H1 (cell line): ENCODE measurements around the gene VPS54. TPM values are rescaled to one million over a fixed set of nuclear protein-coding genes. Genes with fewer than 3 reads are reported as not detected.

ENCODE experiments used
- CTCF ChIA-PET: fragments of 300-600 bp; sonication (Branson Sonifier 250); formaldehyde crosslinking; loops from one replicate; lab custom pipeline; 2021; ENCODE audit not compliant: partially characterized antibody; lab: Charles Lee
- POLR2A ChIA-PET: fragments of 300-600 bp; sonication (Branson Sonifier 250); formaldehyde crosslinking; loops from one replicate; lab custom pipeline; 2021; ENCODE audit warnings: inconsistent platforms; ENCODE audit not compliant: partially characterized antibody; lab: Charles Lee
- DNase-seq, 2 experiments: peaks; one replicate each; pipeline versions ENCODE4 v3.0.0 to v3.0.0-alpha.2; 2010 to 2022; ENCODE audit warnings: low spot score in 2 of 2, low read depth in 1 of 2, mixed read lengths in 1 of 2
- FAIRE-seq: peaks from 2 replicates; lab custom pipeline; 2011; peaks lifted over from hg19 to GRCh38; lab: Jason Lieb, UNC
- H2AFZ ChIP-seq: 2 replicates; pipeline ENCODE4 v1.8.1; 2012; ENCODE audit warnings: low read length, inconsistent platforms
- H2AK5ac ChIP-seq: 2 replicates; pipeline ENCODE4 v1.6.1; 2013; ENCODE audit warnings: low read depth, low read length
- H2BK120ac ChIP-seq: replicated peaks from 2 replicates; pipeline ENCODE3; 2013; ENCODE audit warnings: low read depth, low read length, inconsistent platforms
- H2BK12ac ChIP-seq: 2 replicates; pipeline ENCODE4 v1.6.1; 2013; ENCODE audit warnings: low read depth, low read length
- H2BK15ac ChIP-seq: 2 replicates; pipeline ENCODE4 v1.6.1; 2013; ENCODE audit warnings: low read length
- H2BK20ac ChIP-seq: 2 replicates; pipeline ENCODE4 v1.6.1; 2013; ENCODE audit warnings: low read length
- H2BK5ac ChIP-seq: 2 replicates; pipeline ENCODE4 v1.6.1; 2013; ENCODE audit warnings: low read depth, low read length
- H3K14ac ChIP-seq: 2 replicates; pipeline ENCODE4 v1.6.1; 2013; ENCODE audit warnings: inconsistent platforms; ENCODE audit not compliant: insufficient read length
- H3K18ac ChIP-seq: 2 replicates; pipeline ENCODE4 v1.6.1; 2013; ENCODE audit warnings: low read length; ENCODE audit errors: extremely low read depth
- H3K23ac ChIP-seq: 2 replicates; pipeline ENCODE4 v1.6.1; 2013; ENCODE audit warnings: inconsistent platforms; ENCODE audit not compliant: insufficient read length
- H3K23me2 ChIP-seq: 2 replicates; pipeline ENCODE4 v1.6.1; 2013; ENCODE audit warnings: low read depth, low read length
- H3K27ac ChIP-seq: 2 replicates; pipeline ENCODE4 v1.6.1; 2011; ENCODE audit warnings: low read depth, low read length, inconsistent platforms
- H3K27me3 ChIP-seq, 4 experiments: replicated peaks in 1 of 4; 1 replicate in 1 of 4; 2 replicates in 3 of 4; pipeline versions ENCODE4 v1.6.1 to v1.8.1; 2011 to 2013; ENCODE audit warnings: low read length in 3 of 4, mild to moderate bottlenecking in 3 of 4, inconsistent platforms in 2 of 4, mixed read lengths in 2 of 4, moderate library complexity in 1 of 4; ENCODE audit not compliant: control insufficient read depth in 3 of 4, insufficient read depth in 3 of 4; ENCODE audit errors: extremely low read depth in 1 of 4
- H3K36me3 ChIP-seq, 4 experiments: 2 replicates each; pipeline versions ENCODE4 v1.6.1 to v1.8.1; 2011 to 2013; ENCODE audit warnings: mild to moderate bottlenecking in 4 of 4, low read length in 3 of 4, moderate library complexity in 2 of 4, control low read depth in 1 of 4, inconsistent platforms in 1 of 4; ENCODE audit not compliant: insufficient read depth in 4 of 4, control insufficient read depth in 2 of 4
- H3K4ac ChIP-seq: replicated peaks from 2 replicates; pipeline ENCODE3; 2013; ENCODE audit warnings: low read length, low read depth, mixed read lengths, inconsistent platforms; ENCODE audit not compliant: insufficient read length
- H3K4me1 ChIP-seq, 4 experiments: replicated peaks in 1 of 4; 1 replicate in 1 of 4; 2 replicates in 3 of 4; pipeline versions ENCODE4 v1.6.1 to v1.8.1; 2011 to 2013; ENCODE audit warnings: low read length in 3 of 4, inconsistent platforms in 2 of 4, mixed read lengths in 1 of 4; ENCODE audit not compliant: insufficient read depth in 4 of 4, control insufficient read depth in 3 of 4
- H3K4me2 ChIP-seq, 2 experiments: 2 replicates each; pipeline versions ENCODE4 v1.6.1 to v1.8.1; 2011 to 2013; ENCODE audit warnings: low read depth in 2 of 2, low read length in 2 of 2, control low read depth in 1 of 2, inconsistent platforms in 1 of 2, mild to moderate bottlenecking in 1 of 2; ENCODE audit not compliant: insufficient read depth in 1 of 2
- H3K4me3 ChIP-seq, 4 experiments: fragments of 200-600, 300-600 bp in 1 of 4; sonication (generic), shearing (Covaris generic), sonication (Bioruptor Twin) in 1 of 4; 2 replicates each; pipeline versions ENCODE4 v1.5.1 to v1.8.1; 2011 to 2016; ENCODE audit warnings: low read length in 4 of 4, low read depth in 3 of 4, control low read depth in 2 of 4, inconsistent platforms in 2 of 4, mild to moderate bottlenecking in 2 of 4, mixed read lengths in 1 of 4, moderate library complexity in 1 of 4; ENCODE audit not compliant: insufficient read depth in 2 of 4; ENCODE audit errors: extremely low read depth in 1 of 4
- H3K56ac ChIP-seq: replicated peaks from 2 replicates; pipeline ENCODE3; 2013; ENCODE audit warnings: low read depth, mild to moderate bottlenecking, mixed read lengths, low read length, inconsistent platforms; ENCODE audit not compliant: insufficient read length
- H3K79me1 ChIP-seq: 2 replicates; pipeline ENCODE4 v1.6.1; 2013; ENCODE audit warnings: low read depth, low read length, control low read depth
- H3K79me2 ChIP-seq, 2 experiments: 2 replicates each; pipeline versions ENCODE4 v1.6.1 to v1.8.1; 2012 to 2013; ENCODE audit warnings: low read length in 2 of 2, mild to moderate bottlenecking in 2 of 2, inconsistent platforms in 1 of 2; ENCODE audit not compliant: insufficient read depth in 2 of 2, control insufficient read depth in 1 of 2
- H3K9ac ChIP-seq, 4 experiments: replicated peaks in 1 of 4; 1 replicate in 1 of 4; 2 replicates in 3 of 4; pipeline versions ENCODE4 v1.6.1 to v1.8.1; 2011 to 2013; ENCODE audit warnings: low read depth in 3 of 4, low read length in 3 of 4, control low read depth in 2 of 4, mild to moderate bottlenecking in 2 of 4, moderate library complexity in 2 of 4, inconsistent platforms in 1 of 4; ENCODE audit errors: extremely low read depth in 1 of 4
- H3K9me3 ChIP-seq, 2 experiments: 2 replicates each; pipeline versions ENCODE4 v1.6.1 to v1.8.1; 2012 to 2013; ENCODE audit warnings: mild to moderate bottlenecking in 2 of 2, moderate library complexity in 2 of 2, control low read depth in 1 of 2, inconsistent platforms in 1 of 2, low read depth in 1 of 2, low read length in 1 of 2, mixed read lengths in 1 of 2; ENCODE audit not compliant: insufficient read depth in 2 of 2
- H4K20me1 ChIP-seq, 2 experiments: replicated peaks in 1 of 2; 2 replicates each; pipeline versions ENCODE3 to v1.8.1; 2011 to 2013; ENCODE audit warnings: inconsistent platforms in 2 of 2, low read length in 2 of 2, mild to moderate bottlenecking in 1 of 2; ENCODE audit not compliant: insufficient read depth in 2 of 2, control insufficient read depth in 1 of 2
- H4K5ac ChIP-seq: 2 replicates; pipeline ENCODE4 v1.6.1; 2013; ENCODE audit warnings: low read length, low read depth, mixed read lengths, inconsistent platforms; ENCODE audit not compliant: insufficient read length
- H4K8ac ChIP-seq: 2 replicates; pipeline ENCODE4 v1.8.0; 2013; ENCODE audit warnings: mild to moderate bottlenecking, moderate library complexity, low read length, inconsistent platforms; ENCODE audit not compliant: insufficient read depth; ENCODE audit errors: extremely low read depth
- H4K91ac ChIP-seq: replicated peaks from 2 replicates; pipeline ENCODE3; 2013; ENCODE audit warnings: low read length, mixed read lengths, inconsistent platforms; ENCODE audit not compliant: insufficient read length
- EP300 ChIP-seq, 2 experiments: IDR thresholded peaks; 1 replicate in 1 of 2; 2 replicates in 1 of 2; pipeline ENCODE4 v1.6.1; 2011 to 2012; ENCODE audit warnings: low read depth in 2 of 2, low read length in 2 of 2, mild to moderate bottlenecking in 2 of 2, borderline replicate concordance in 1 of 2, inconsistent platforms in 1 of 2, moderate library complexity in 1 of 2
- GABPA ChIP-seq: IDR thresholded peaks from 2 replicates; pipeline ENCODE4 v1.6.1; 2011; ENCODE audit warnings: mild to moderate bottlenecking, low read length, moderate library complexity, borderline replicate concordance; ENCODE audit not compliant: insufficient read depth
- GTF2F1 ChIP-seq: IDR thresholded peaks from 2 replicates; pipeline ENCODE4 v1.6.1; 2012; ENCODE audit warnings: low read depth, low read length, improper control_type of control experiment, borderline replicate concordance
- JUND ChIP-seq: IDR thresholded peaks from 2 replicates; pipeline ENCODE4 v1.6.1; 2011; ENCODE audit warnings: mild to moderate bottlenecking, improper control_type of control experiment, low read length
- KDM5A ChIP-seq: fragments of 200-600 bp; IDR thresholded peaks from 2 replicates; pipeline ENCODE4 v1.7.1; 2012; ENCODE audit warnings: mild to moderate bottlenecking, low read length, inconsistent platforms, mixed read lengths
- MAFK ChIP-seq: IDR thresholded peaks from 2 replicates; pipeline ENCODE4 v1.6.1; 2012; ENCODE audit warnings: low read depth, mild to moderate bottlenecking, improper control_type of control experiment, low read length
- POLR2AphosphoS5 ChIP-seq: IDR thresholded peaks from 2 replicates; pipeline ENCODE4 v1.6.1; 2011; ENCODE audit warnings: low read depth, low read length
- POU5F1 ChIP-seq: IDR thresholded peaks from 2 replicates; pipeline ENCODE4 v1.6.1; 2011; ENCODE audit warnings: low read depth, mild to moderate bottlenecking, low read length, moderate library complexity
- SP1 ChIP-seq: IDR thresholded peaks from 2 replicates; pipeline ENCODE4 v1.6.1; 2011; ENCODE audit warnings: low read depth, low read length
- SUZ12 ChIP-seq: fragments of 200-600 bp; sonication (generic); IDR thresholded peaks from 2 replicates; pipeline ENCODE4 v1.6.1; 2012; ENCODE audit warnings: mild to moderate bottlenecking, inconsistent platforms, low read length, moderate library complexity, mixed read lengths
- YY1 ChIP-seq: IDR thresholded peaks from 2 replicates; pipeline ENCODE4 v1.6.1; 2011; ENCODE audit warnings: low read depth, mild to moderate bottlenecking, low read length
- WGBS, 2 experiments: shearing (Covaris generic) in 1 of 2; methylation state at CpG; one replicate each; pipeline versions ENCODE4 v1.1.6 to v1.1.7; 2013 to 2015; ENCODE audit warnings: low lambda C conversion rate in 2 of 2, mixed read lengths in 2 of 2, inconsistent platforms in 1 of 2, low coverage in 1 of 2, missing lambda C conversion rate in 1 of 2; ENCODE audit not compliant: insufficient replicate concordance in 2 of 2, insufficient coverage in 1 of 2, insufficient read length in 1 of 2; ENCODE audit errors: extremely low coverage in 1 of 2, missing lambda C conversion rate in 1 of 2; 5-methylcytosine and 5-hydroxymethylcytosine counted together
- polyA plus RNA-seq, 7 experiments: library from polyadenylated mRNA; depleted of rRNA in 3 of 7; stranded (reverse) in 5 of 7; unstranded in 2 of 7; fragments of >200 nt in 5 of 7; fragments of 200-250 nt in 2 of 7; gene quantifications; 1 replicate in 5 of 7; 2 replicates in 1 of 7; 4 replicates in 1 of 7; pipeline versions ENCODE4 v1.2.1 to v1.2.3, GENCODE V29; 2011 to 2013; ENCODE audit warnings: missing spikeins in 2 of 7, mixed read lengths in 2 of 7
- total RNA-seq: library from RNA; stranded (reverse); fragmentation: NEBNext Ultra II Directional; extraction: Animal tissue kit (Norgen Biotek cat#: 25700); gene quantifications from 2 replicates; pipeline ENCODE4 v1.2.1, GENCODE V29; 2021
- TF ChIP-seq, protein P1 (sequence below): IDR thresholded peaks from 2 replicates; pipeline ENCODE4 v1.6.1; 2011; ENCODE audit warnings: low read depth, mild to moderate bottlenecking, low read length; ENCODE audit not compliant: insufficient read depth

VPS54 gene
- total and polyA plus RNA-seq, 2 of the 8 experiments (the other 6 are each of a cell fraction or from before 2014, with no cell fraction given) = 3.6 to 13.2 TPM

DNA sequence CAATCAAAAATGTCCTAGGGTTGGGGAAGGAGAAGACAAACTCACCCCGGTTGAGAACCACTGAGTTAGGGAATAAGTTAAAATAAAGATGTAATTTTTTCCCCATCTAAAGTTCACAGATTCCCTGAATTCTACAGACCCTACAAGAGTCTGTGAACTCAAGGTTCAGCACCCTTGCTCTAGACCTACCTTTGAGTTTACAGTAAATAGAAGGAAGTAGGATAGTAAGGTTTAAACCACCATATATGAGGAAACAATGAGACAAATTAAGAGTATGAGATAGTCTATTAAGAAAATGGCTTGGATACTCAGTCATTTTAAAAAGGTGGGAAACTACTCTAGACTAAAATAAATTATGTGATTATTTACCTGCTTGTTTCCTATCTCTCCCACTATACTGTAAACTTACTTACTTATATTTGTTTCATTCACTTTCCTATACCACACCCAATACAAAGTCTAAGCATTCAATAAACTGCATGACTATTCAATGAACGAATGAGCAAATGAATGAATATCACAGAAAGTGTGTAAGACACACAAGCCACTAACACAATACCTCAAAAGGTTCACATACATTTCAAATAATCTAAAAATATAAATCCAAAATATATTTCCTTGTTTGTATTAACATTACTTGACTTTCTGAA, 13.4 kb downstream of the VPS54 start:
- Histone ChIP-seq H3K4ac (no peak overlapping the region), H3K4me3 (no peak overlapping the region), H2AFZ (no peak overlapping the region), H2AK5ac (no peak overlapping the region), H3K14ac (no peak overlapping the region), H2BK20ac (no peak overlapping the region), H3K36me3 (no peaks in the 10 kb centered on the region), H3K9ac (no peak overlapping the region), H4K8ac (no peak overlapping the region), H3K18ac (no peak overlapping the region), H4K5ac (no peak overlapping the region), H3K79me1 (peaks cover 9% of the 10 kb centered on the region), H4K20me1 (no peaks in the 10 kb centered on the region), H2BK120ac (no peak overlapping the region), H3K79me2 (peaks cover 0 to 22% of the 10 kb centered on the region in 2 experiments; a peak in 2 of 4 replicates), H2BK5ac (no peak overlapping the region), H3K4me1 (no peaks in the 10 kb centered on the region), H2BK12ac (no peak overlapping the region), H3K23ac (no peak overlapping the region), H2BK15ac (no peak overlapping the region), H3K56ac (no peak overlapping the region), H4K91ac (no peak overlapping the region), H3K27me3 (no peaks in the 10 kb centered on the region), H3K27ac (no peak overlapping the region), H3K23me2 (no peaks in the 10 kb centered on the region), H3K9me3 (no peaks in the 10 kb centered on the region), H3K4me2 (no peak overlapping the region)
- CTCF ChIA-PET = no interaction called here
- DNase-seq (no peak), FAIRE-seq (no peak)
- POLR2A ChIA-PET = no interaction called here
- WGBS, 2 experiments = 96% methylated on average over 2 of the region's 2 CpGs; no CpG with 5 or more reads in 1 of the 2 experiments
- TF ChIP-seq GABPA (no peak), POLR2AphosphoS5 (no peak), GTF2F1 (no peak), MAFK (no peak), KDM5A (no peak), POU5F1 (no peak), YY1 (no peak), SP1 (no peak), SUZ12 (no peak), EP300 (IDR thresholded peaks at IDR 0.05; ENCODE audit: borderline replicate concordance in 1 of 2, low read depth in 2 of 2, low read length in 2 of 2) (no peak), JUND (no peak)
- TF ChIP-seq, protein P1, sequence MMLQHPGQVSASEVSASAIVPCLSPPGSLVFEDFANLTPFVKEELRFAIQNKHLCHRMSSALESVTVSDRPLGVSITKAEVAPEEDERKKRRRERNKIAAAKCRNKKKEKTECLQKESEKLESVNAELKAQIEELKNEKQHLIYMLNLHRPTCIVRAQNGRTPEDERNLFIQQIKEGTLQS = no peak
